HepG2 (cell line): ENCODE measurements around the gene PHYH.

Experiments used
- ATF1 ChIP-seq: IDR thresholded peaks from 2 replicates; pipeline ENCODE4 v1.6.1; 2016; ENCODE audit warnings: mild to moderate bottlenecking, control low read depth
- SAFB2 ChIP-seq: sonication (generic); formaldehyde crosslinking; IDR thresholded peaks from 2 replicates; pipeline ENCODE4 v1.5.1; 2020; ENCODE audit warnings: missing genetic modification reagents, low read depth, mild to moderate bottlenecking, borderline replicate concordance
- TAF1 ChIP-seq: sonication (generic); formaldehyde crosslinking; IDR thresholded peaks from 2 replicates; pipeline ENCODE4 v1.4.0; 2020; ENCODE audit warnings: missing genetic modification reagents
- ZNF549 ChIP-seq: sonication (generic); formaldehyde crosslinking; IDR thresholded peaks from 2 replicates; pipeline ENCODE4 v1.5.0; 2020; ENCODE audit warnings: missing genetic modification reagents
- TF ChIP-seq, protein P1 (sequence below): sonication (generic); formaldehyde crosslinking; IDR thresholded peaks from 2 replicates; pipeline ENCODE4 v1.5.1; 2020; ENCODE audit warnings: missing genetic modification reagents, mild to moderate bottlenecking, borderline replicate concordance
- TF ChIP-seq, protein P2 (sequence below): sonication (generic); formaldehyde crosslinking; IDR thresholded peaks from 2 replicates; pipeline ENCODE4 v1.5.0; 2020; ENCODE audit warnings: mild to moderate bottlenecking, missing genetic modification reagents, moderate library complexity
- TF ChIP-seq, protein P3 (sequence below): sonication (generic); formaldehyde crosslinking; IDR thresholded peaks from 2 replicates; pipeline ENCODE4 v1.8.1; 2023; ENCODE audit warnings: mild to moderate bottlenecking, moderate library complexity, missing genetic modification reagents

DNA sequence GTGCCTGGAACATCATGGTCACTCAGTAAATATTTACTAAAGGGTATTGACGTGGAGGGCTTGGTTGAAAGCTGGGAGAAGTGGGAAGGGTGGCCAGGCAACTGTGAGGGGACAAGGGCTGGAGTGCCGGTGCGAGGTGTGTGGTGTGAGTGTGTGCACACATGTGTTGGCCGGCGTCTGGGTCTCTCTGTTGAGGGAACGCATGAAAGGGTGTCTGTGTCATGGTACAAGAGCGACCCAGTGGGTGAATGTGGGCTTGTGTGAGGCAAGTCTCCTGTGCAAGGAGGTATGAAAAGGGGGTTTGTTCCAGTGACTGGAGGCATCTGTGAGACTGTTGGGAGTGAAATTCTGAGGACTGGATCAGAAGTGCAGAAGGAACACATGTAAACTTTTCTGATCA lies 36.3 kb downstream of the PHYH start:
- TF ChIP-seq ZNF549 (CRISPR knock-in tag), result no peak
- TF ChIP-seq, protein P1, sequence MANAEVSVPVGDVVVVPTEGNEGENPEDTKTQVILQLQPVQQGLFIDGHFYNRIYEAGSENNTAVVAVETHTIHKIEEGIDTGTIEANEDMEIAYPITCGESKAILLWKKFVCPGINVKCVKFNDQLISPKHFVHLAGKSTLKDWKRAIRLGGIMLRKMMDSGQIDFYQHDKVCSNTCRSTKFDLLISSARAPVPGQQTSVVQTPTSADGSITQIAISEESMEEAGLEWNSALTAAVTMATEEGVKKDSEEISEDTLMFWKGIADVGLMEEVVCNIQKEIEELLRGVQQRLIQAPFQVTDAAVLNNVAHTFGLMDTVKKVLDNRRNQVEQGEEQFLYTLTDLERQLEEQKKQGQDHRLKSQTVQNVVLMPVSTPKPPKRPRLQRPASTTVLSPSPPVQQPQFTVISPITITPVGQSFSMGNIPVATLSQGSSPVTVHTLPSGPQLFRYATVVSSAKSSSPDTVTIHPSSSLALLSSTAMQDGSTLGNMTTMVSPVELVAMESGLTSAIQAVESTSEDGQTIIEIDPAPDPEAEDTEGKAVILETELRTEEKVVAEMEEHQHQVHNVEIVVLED (CRISPR knock-in tag), result no peak
- TF ChIP-seq, protein P2, sequence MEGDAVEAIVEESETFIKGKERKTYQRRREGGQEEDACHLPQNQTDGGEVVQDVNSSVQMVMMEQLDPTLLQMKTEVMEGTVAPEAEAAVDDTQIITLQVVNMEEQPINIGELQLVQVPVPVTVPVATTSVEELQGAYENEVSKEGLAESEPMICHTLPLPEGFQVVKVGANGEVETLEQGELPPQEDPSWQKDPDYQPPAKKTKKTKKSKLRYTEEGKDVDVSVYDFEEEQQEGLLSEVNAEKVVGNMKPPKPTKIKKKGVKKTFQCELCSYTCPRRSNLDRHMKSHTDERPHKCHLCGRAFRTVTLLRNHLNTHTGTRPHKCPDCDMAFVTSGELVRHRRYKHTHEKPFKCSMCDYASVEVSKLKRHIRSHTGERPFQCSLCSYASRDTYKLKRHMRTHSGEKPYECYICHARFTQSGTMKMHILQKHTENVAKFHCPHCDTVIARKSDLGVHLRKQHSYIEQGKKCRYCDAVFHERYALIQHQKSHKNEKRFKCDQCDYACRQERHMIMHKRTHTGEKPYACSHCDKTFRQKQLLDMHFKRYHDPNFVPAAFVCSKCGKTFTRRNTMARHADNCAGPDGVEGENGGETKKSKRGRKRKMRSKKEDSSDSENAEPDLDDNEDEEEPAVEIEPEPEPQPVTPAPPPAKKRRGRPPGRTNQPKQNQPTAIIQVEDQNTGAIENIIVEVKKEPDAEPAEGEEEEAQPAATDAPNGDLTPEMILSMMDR (CRISPR knock-in tag), result no peak
- TF ChIP-seq ATF1 (CRISPR knock-in tag), result no peak
- TF ChIP-seq, protein P3, sequence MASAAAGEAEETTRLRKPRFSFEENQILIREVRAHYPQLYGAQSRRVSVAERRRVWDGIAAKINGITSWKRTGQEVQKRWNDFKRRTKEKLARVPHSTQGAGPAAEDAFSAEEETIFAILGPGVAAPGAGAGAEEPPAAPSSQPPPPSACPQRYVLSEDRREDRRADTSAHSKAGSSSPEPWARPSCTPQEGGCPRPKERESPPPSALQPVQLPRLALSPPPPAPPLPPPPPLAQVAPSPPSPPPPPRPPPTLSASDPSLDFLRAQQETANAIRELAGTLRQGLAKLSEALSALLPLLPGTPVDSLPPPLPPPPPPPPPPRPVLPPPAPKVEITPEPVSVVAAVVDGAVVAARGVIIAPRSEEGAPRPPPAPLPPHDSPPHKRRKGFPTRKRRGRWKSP (CRISPR knock-in tag), result no peak
- TF ChIP-seq TAF1 (CRISPR knock-in tag), result no peak
- TF ChIP-seq SAFB2 (CRISPR knock-in tag), result no peak
